Germinal center (tissue), 1 donor: Measurements from ENCODE around the gene HINT2.

Source experiments
- DNase-seq: peaks from one replicate; pipeline ENCODE4 v3.0.0; 2012; ENCODE audit warnings: mixed read lengths, low spot score

The HINT2 gene

DNA sequence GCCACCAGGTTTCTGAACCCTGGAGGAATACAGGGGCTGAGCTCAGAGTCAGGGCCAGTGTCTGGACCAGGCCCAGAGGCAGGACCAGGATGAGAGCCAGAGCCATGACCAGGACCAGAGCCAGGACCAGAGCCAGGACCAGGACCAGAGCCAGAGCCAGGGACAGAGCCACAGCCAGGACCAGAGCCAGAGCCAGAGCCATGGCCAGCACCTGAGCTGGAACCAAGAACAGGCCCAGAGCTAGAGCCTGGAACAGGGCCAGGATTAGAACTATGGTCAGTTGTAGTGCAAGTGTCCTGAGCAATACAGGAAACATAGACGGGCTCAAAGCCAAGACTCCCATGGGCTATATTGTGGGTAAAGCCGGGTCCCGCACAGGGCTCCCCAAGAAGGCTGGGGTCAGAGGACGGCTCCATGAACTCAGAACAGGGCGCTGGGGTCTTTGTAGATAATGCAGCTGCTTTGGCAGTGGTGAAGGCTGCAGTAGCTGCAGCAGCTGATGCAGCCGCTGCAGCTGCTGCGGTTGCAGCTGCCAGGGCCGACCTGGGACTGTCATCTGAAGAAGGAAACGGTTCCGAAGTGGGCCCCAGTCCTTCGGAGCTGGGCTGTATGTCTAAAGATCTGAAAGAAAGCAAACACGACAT, 3.3 kb downstream of the HINT2 start:
- no peak for DNase-seq

DNA sequence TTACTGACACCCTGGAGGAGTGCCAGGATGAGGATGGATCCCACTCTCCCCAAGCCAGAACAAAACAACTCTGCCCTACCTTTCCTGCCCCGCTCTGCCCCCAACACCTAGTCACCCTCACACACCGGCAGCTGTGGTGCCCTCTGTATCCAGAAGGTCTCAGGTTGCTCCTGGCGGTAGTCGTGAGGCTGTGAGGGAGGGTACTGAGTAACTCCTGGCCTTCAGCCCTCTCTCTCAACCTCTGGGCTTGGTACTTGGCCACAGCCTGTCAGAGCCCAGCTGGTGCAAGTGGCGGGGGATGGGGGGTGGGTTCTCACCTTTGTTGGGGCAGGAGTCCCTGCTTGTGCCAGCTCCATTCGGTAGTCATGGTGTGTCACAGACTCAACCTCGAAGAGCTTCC, 4.7 kb downstream of the HINT2 start:
- no peak for DNase-seq

DNA sequence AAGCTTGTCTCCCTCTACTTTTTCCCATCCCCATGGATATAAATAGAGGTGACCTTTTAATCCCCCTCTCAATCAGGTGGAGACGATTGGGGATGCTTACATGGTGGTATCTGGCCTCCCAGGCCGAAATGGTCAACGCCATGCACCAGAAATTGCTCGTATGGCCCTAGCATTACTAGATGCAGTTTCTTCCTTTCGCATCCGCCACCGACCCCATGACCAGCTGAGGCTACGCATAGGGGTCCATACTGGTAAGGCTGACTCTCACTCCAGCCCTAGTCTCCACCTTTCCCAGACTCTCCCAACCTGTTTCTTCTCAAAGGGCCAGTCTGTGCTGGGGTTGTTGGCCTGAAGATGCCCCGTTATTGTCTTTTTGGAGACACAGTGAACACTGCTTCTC, 6.4 kb downstream of the HINT2 start:
- no peak for DNase-seq

DNA sequence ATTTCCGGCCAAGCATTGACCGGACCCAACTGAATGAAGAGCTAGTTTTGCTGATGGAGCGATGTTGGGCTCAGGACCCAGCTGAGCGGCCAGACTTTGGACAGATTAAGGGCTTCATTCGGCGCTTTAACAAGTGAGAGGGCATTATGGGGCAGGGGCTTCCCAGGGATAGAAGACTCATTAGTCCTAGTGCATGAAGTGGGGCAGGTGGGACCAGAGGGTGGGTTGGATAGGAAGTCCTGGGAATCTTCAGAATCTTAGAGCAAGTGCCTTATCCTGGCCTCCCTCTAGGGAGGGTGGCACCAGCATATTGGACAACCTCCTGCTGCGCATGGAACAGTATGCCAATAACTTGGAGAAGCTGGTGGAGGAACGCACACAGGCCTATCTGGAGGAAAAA, 8.7 kb downstream of the HINT2 start:
- DNase-seq = no peak

DNA sequence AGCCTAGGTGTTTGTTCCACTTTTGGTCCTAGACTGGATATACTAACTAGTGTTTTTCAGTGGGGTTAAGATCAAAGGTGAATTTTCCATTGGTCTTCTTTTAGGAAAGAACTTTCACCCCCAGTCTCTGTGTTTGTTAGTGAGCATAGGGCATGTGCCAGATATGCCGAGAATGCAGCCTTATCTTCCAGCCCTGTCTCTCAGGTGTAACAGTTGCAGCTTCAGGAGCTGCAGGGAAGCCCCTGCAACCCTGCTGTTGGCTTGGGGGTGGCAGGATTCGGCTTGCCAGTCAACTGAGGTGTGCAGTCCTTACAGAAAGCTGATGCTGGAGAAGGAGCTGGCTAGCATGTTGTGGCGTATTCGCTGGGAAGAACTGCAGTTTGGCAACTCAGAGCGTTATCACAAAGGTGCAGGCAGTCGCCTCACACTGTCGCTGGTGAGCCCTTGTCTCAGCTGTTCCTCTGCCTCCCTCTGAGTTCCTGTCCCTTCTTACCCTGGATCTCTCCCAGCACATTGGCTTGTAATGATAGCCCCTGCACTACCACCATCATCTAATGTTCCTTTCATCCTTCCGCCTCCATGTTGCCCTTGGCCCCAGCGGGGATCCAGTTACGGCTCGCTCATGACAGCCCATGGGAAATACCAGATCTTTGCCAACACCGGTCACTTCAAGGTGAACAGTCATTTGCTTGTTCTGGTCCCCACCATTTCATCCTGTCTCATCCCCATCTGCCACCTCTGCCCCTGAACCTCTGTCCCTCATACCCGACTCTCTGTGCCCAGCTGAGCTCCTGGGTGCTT, 13.3 kb downstream of the HINT2 start:
- DNase-seq = no peak

DNA sequence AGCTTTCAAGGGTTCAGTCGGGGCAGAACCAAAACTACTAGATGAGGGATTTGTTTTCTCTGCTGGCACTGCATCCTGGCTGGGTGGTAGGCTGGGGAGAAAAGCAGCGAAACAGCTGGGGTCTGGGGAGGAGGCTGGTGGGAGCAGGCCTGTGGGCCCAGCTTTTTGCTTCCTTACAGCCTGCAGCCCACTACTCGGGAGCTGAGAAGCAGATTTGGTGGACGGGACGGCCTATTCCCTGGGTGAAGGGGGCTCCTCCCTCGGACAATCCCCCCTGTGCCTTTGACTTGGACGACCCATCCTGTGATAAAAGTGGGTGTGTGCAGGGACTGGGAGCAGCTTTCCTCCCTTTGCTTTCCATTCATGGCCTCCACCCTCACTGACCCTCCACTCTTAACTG, 14.3 kb downstream of the HINT2 start:
- DNase-seq = no peak

DNA sequence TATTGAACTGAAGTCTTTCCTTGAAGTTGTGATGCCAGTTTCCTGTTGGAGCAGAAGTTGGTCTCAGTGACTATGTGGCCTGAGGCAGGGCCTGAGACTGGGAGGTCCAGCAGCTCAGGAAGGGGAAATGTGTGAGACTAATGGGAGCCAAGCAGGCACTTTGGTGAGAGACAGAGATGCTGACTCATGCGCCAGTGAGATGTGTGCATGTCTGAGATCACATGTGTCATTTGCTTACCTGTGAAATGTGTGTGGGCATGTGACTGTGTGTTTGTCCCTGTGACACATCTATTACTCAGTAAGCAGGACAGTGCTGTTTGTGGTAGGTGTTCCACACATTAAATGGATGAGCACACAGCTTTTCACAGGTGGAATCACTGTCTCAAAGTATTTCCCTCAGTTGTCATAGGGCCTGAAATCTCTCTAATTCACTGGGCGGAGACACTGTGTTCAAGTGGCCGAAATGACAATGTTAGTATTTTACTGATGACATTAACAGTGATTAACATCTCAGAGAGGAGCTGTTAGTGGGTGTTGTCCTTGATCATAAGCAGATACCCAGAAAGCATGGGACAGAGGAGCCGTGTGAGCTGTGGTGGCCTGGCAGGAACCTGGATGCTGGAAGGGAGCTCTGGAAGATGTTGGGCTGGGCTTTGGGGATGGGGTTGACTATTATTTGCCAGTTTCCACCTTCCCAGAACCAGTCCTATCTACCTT, 16.0 kb downstream of the HINT2 start:
- DNase-seq = no peak

DNA sequence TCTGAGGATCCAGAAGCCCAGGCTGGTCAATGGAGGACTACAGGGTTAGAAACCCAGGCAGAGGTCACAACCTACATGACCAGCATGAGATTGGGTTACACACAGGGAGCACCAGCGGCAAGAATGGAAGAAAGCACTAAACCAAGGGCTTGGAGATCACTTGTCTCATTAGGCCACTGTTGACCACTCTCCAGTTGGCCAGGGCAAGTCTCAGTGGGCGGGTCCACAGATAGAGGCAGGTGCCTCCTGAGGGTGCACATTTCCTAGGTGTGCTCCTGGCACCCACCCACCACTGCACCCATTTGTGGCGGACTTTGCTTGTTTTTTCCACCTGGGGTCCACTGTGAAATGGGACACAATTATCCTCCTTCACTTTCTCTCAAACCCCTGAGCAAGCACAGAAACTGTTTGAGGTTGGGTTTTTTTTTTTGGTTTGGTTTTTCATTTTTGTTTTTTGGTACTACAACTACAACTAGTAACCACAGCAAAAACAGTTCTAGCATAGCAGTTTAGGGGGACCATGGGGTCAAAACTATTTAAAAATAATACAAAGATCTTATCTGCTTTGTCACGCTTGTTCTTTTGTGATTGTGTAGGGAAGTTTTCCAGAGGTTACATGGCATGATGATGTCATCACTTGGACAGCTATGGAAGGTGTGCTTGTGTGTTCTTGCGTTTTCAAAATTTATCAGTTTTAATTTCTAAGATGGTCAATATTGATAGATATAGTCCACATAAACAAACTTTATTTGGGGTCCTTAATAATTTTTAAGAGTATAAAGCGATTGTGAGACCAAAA, 17.3 kb downstream of the HINT2 start:
- no peak for DNase-seq

DNA sequence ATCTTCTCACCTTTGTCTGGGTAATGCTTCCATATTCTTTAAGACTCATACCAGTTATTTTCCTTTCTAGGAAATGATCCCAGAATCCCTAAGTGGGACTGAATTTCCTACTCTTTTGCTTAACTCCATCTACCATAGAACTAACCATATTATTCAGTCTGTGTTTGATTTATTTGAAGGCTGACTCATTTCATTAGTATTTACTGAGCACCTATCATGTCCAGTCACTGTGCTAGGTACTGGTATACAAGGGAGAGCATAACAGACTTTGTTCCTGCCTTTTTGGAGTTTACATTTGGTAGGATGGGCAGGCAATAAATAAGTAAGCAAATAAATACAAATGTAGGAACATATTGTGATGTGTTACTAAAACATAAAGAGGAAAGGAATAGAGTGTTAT, 19.1 kb downstream of the HINT2 start:
- no peak for DNase-seq

DNA sequence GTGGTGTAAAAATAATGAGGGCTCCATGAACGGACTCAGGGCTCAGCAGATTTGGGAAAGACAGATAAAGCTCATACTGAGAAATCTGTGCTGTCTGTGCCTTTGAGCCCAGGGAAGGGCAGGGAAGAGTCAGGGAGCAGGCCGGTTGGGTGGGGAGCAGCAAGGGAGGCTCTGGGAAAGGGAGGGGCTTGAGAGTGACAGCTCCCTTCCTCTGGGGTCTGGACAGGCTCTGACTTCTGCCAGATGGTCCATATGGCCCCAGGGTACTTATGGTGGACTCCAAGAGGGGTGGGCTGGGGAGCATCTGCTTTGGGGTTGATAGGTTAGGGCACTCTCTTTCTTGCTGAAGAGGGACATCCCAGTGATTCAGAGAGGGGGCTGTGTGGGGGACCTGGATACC, 21.4 kb downstream of the HINT2 start:
- DNase-seq = no peak

DNA sequence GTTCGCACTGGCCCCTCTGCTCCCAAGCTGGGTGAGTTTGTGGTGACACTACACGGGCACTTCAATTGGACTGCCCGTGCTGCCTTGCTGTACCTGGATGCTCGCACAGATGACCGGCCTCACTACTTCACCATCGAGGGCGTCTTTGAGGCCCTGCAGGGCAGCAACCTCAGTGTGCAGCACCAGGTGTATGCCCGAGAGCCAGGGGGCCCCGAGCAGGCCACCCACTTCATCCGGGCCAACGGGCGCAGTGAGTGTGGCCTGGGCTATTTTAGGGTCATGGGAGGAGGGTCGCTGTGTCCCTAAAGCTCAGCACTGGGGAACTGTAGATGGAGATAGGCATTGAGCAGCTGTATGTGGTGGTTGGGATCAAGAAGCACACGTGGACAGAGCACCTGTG, 22.0 kb downstream of the HINT2 start:
- DNase-seq = no peak

DNA sequence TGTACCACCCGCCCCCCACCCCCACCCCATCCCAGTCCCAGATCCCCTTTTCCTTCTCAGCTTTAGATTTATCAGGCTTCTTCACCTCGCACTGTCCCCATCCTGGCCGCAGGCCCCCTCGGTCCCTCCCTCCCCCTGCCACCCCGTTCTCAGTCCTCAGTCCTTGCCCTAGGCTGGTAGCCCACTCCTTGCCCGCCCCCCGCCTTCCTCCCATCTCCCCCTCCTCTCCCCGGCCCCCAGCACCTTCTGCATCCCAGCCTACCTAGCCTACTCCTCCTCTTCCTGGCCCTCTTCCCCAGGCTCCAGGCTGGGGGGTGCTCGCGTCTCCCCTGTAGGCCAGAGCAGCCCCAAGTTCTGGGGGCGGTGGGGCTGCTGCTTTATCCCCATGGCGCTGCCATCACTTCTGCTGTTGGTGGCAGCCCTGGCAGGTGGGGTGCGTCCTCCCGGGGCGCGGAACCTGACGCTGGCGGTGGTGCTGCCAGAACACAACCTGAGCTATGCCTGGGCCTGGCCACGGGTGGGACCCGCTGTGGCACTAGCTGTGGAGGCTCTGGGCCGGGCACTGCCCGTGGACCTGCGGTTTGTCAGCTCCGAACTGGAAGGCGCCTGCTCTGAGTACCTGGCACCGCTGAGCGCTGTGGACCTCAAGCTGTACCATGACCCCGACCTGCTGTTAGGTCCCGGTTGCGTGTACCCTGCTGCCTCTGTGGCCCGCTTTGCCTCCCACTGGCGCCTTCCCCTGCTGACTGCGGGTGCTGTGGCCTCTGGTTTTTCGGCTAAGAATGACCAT, 22.6 kb downstream of the HINT2 start:
- no peak for DNase-seq

DNA sequence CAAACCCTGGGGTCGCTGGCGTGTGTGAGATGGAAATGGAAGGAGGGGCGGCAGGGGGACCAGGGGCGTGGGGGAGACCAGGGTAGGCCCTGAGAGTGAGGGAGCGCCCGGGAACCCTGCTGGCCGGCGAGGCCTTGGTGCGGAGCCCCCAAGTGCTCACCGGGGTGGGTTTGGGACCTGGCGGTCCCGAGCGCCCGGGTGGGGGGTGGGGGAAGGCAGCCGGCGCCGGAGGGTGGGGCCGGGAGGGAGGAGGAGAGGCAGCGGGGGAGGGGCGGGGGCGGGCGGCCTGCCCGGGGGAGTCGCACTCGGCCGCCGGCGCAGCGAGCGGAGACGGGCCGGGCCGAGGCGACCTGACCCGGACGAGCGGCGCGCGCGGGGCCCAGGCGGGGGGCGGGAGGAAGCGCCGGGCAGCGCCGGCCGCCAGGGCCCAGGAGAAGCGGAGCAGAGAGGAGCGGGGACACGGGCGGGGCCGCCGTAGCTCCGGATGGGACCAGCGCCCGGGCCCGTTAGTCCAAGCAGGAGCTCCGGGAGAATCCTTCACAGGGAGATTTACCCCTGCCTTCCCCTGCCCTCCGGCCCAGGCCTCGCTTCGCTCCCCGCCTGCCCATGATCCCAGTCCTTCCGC, 23.4 kb downstream of the HINT2 start, which contains the start of gene NPR2:
Gene NPR2, plus strand, starts transcription at position 295 of the 625 bp plus-strand sequence. CDS start 818 bp downstream, outside the sequence.
- DNase-seq = no peak

DNA sequence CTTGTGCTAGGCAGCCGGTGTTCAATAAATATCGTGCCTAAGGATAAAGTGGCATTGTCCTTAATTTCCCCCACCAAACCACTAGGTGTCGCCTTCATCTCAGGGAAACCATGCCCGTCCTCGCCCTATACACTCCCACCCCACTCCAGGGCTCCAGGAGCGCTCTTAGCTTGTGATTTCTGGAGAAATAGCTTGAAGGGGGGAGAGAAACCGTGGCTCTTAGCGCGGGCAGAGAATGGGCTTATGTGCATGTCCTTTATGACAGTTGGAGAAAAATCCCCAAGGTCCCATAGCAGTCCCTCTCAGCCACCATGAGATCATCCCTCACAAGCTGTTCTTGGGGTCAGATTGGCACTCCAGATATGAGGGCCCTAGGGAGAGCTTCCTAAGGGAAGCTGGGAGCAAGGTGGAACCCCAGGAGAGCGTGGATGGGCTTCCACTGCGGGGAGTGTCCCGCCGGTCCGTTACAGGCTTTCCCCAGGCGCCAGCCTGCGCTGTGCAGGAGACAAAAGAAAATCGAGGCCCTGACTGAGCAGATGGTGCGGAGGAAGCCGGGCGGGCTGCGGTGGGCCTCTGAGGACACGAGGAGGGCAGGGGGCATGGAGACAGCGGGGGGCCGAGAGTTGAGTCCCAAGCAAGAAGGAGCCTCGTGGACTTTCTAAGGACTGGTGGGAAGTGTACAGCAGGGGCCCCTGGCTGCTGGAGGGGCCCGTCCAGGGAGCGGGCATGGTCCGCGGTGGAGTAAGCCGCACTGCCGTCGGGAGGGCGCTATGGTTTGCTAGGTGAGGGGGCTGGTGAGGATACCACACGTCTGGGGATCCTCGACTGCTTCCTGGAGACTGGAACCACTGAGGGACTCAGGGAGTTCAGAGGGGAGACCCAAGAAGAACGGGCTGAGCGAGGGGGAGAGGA, 24.2 kb downstream of the HINT2 start:
- peak; percentile 81 for DNase-seq

DNA sequence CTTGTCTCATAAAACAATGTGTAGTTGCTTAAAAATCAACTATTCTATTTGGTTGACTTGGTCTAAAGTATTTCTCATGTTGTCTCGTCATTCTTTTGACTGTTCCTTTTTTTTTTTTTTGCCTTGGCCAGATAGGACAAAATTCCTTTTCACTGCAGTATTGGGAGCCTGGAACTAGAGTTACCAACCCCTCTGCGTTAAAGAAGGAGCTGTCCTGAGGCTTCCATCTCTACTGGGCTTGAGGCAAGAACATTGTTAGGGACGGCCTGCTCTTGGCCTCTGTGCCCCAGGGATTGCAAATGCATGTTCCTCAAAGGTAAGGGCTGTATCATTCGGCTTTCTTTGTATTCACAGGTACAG, 24.8 kb downstream of the HINT2 start:
- DNase-seq = no peak

DNA sequence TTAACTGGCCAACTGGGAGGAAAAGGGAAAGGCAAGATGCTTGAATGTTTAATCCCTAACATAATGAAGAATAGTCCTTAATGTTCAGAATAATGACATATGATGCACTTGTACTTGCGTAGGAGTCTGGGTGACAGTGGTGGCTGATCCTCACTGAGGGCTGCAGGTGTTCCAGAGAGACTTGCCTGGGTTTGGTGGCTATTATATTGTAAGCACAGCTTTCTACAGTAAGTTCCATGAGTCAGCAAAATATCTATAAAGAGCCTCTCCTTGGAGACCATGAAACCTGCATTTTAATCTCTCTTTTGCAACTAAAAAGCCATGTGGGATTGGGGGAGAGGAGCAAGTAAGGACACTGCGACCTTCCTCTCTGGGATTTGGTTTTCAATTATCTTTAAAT, 25.3 kb downstream of the HINT2 start:
- no peak for DNase-seq

DNA sequence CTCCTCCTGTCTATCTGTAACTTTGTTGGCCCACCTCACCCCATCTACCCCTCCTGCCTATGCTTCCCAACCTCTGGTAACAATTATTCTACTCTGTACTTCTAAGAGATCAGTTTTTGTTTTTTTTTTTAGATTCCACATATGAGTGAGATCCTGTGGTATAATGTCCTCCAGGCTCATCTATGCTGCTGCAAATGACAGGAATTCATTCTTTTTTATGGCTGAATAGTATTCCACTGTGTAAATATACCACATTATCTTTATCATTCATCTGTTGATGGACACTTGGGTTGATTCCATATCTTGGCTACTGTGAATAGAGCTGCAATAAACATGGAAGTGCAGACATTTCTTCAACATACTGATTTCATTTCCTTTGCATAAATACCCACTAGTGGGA, 31.4 kb downstream of the HINT2 start:
- no peak for DNase-seq

DNA sequence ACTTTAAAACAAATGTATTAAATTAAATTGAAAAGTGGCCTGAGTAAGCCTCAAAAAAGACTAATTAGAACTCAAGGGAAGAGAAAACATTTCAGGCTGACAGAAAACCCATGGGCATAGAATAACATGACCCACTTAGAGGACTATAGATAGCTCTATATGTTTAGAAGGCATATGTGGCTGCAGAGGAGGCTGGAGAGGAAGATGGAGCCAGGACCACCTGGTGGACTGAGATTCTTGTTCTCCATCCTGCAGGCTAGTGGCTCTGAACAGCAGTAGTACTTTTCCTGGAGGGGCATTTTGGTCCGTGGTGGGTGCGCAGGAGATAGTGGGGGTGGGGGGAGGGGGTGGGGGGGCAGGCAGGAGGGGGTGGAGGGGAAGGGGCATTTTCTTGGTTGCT, 33.8 kb downstream of the HINT2 start:
- DNase-seq = no peak

DNA sequence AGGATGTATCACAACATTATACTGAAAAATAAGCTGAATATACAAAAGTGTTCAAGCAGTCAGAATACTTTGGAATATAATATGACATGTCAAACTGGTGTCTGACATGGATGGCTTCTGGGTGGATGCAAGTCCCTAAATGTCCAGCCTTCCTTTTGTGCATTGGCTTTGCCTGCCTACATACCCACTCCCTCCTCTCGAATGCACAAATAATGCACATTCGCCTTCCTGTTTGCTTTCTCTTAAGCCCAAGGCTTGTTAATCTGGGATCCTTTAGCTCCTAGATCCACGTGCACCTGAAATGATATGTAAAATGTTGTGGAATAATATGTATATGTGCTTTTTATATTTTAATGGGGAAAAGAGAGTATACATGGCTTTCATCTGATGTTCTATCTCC, 36.3 kb downstream of the HINT2 start:
- DNase-seq = no peak

DNA sequence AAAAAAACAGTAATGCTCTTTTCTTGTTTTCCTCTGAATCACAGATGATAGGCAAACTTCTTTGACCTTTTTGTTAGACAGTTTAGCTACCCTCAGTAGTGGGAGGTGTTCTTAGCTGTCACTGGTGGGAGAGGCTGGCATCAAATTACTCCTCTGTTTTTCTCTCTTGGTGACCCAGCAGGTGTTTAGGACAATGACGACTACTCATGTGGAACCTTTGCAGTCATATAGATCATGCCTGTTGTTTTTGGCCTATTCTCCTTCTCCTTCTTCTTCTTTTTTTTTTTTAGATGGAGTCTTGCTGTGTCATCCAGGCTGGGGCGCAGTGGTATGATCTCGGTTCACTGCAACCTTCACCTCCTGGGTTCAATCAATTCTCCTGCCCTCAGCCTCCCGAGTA, 38.8 kb downstream of the HINT2 start:
- DNase-seq = no peak
